Raji (cell line): ENCODE measurements around the gene RCC1.

Experiments
- POLR2A ChIP-seq: IDR thresholded peaks from 2 replicates; pipeline ENCODE4 v1.6.1; 2011; ENCODE audit warnings: low read depth, low read length, control low read depth; ENCODE audit not compliant: insufficient read depth

RCC1 gene

GRCh38 chr1:28530456-28530855, 24.6 kb downstream of the RCC1 start:
- TF ChIP-seq POLR2A = no peak

GRCh38 chr1:28534671-28535070, 28.8 kb downstream of the RCC1 start:
- no peak for TF ChIP-seq POLR2A

GRCh38 chr1:28535180-28535579, 29.3 kb downstream of the RCC1 start:
- no peak for TF ChIP-seq POLR2A

- no peak for TF ChIP-seq POLR2A
Observed at GRCh38 chr1:28537457-28538199, 31.8 kb downstream of the RCC1 start.

- TF ChIP-seq POLR2A = no peak
Observed at GRCh38 chr1:28538286-28538685, 32.4 kb downstream of the RCC1 start.

GRCh38 chr1:28540651-28541050, 34.8 kb downstream of the RCC1 start:
- TF ChIP-seq POLR2A = no peak

GRCh38 chr1:28545246-28545628, 39.4 kb downstream of the RCC1 start:
- no peak for TF ChIP-seq POLR2A

GRCh38 chr1:28548318-28548717, 42.5 kb downstream of the RCC1 start:
- TF ChIP-seq POLR2A = no peak

- no peak for TF ChIP-seq POLR2A
Observed at GRCh38 chr1:28551381-28551780, 45.5 kb downstream of the RCC1 start.

GRCh38 chr1:28552758-28553663, 47.2 kb downstream of the RCC1 start, which contains the start of gene TRNAU1AP:
Gene TRNAU1AP (plus strand): TSS chr1:28553085. CDS start chr1:28553111, 26 bp downstream.
- TF ChIP-seq POLR2A = peak; percentile 90

- TF ChIP-seq POLR2A = no peak
Observed at GRCh38 chr1:28560886-28561285, 55.0 kb downstream of the RCC1 start.

GRCh38 chr1:28564310-28564709, 58.5 kb downstream of the RCC1 start:
- TF ChIP-seq POLR2A = no peak

GRCh38 chr1:28565040-28565439, 59.2 kb downstream of the RCC1 start:
- no peak for TF ChIP-seq POLR2A

- no peak for TF ChIP-seq POLR2A
Observed at GRCh38 chr1:28565726-28566125, 59.9 kb downstream of the RCC1 start.

GRCh38 chr1:28566931-28567330, 61.1 kb downstream of the RCC1 start:
- no peak for TF ChIP-seq POLR2A

GRCh38 chr1:28571911-28572310, 66.1 kb downstream of the RCC1 start:
- no peak for TF ChIP-seq POLR2A
